Astrocyte (in vitro differentiated cells and primary cell): ENCODE data around the gene MAP2. TPM values are rescaled to one million over a fixed set of nuclear protein-coding genes. Genes with fewer than 3 reads are reported as not detected.

Experiments used
- DNase-seq: peaks from one replicate; pipeline ENCODE4 v3.0.0-alpha.2; 2010; ENCODE audit warnings: low read depth
- FAIRE-seq: peaks from 2 replicates; lab custom pipeline; 2011; peaks lifted over from hg19 to GRCh38; lab: Jason Lieb, UNC
- H2AFZ ChIP-seq: 2 replicates; pipeline ENCODE4 v1.6.0; 2012; ENCODE audit warnings: low read depth, low read length, inconsistent platforms
- H3K27ac ChIP-seq: 2 replicates; pipeline ENCODE4 v1.5.1; 2011; ENCODE audit warnings: low read depth, low read length, inconsistent platforms
- H3K27me3 ChIP-seq: 2 replicates; pipeline ENCODE4 v1.6.0; 2011; ENCODE audit warnings: low read length, inconsistent platforms; ENCODE audit not compliant: insufficient read depth
- H3K36me3 ChIP-seq: 2 replicates; pipeline ENCODE4 v1.5.1; 2011; ENCODE audit warnings: low read length, inconsistent platforms; ENCODE audit not compliant: insufficient read depth
- H3K4me1 ChIP-seq: 2 replicates; pipeline ENCODE4 v1.5.1; 2011; ENCODE audit warnings: low read length, inconsistent platforms; ENCODE audit not compliant: insufficient read depth
- H3K4me2 ChIP-seq: 2 replicates; pipeline ENCODE4 v1.6.0; 2012; ENCODE audit warnings: low read length, inconsistent platforms
- H3K4me3 ChIP-seq: 2 replicates; pipeline ENCODE4 v1.5.1; 2011; ENCODE audit warnings: low read depth, mild to moderate bottlenecking, low read length, inconsistent platforms; ENCODE audit not compliant: insufficient read depth
- H3K79me2 ChIP-seq: 2 replicates; pipeline ENCODE4 v1.6.0; 2012; ENCODE audit warnings: mild to moderate bottlenecking, low read length, inconsistent platforms; ENCODE audit not compliant: insufficient read depth
- H3K9ac ChIP-seq: 2 replicates; pipeline ENCODE4 v1.6.0; 2012; ENCODE audit warnings: mild to moderate bottlenecking, low read length, inconsistent platforms
- H3K9me3 ChIP-seq: 2 replicates; pipeline ENCODE4 v1.5.1; 2012; ENCODE audit warnings: low read depth, mild to moderate bottlenecking, low read length, inconsistent platforms; ENCODE audit not compliant: insufficient read depth
- H4K20me1 ChIP-seq: 2 replicates; pipeline ENCODE4 v1.6.0; 2012; ENCODE audit warnings: low read length, inconsistent platforms; ENCODE audit not compliant: insufficient read depth
- H3K27ac Mint-ChIP-seq: one replicate; pipeline ENCODE4 v1.8.0; 2021; ENCODE audit warnings: mild to moderate bottlenecking, mixed read lengths; ENCODE audit not compliant: unreplicated experiment
- H3K27me3 Mint-ChIP-seq: one replicate; pipeline ENCODE4 v1.8.0; 2021; ENCODE audit warnings: low read depth, mixed read lengths; ENCODE audit not compliant: unreplicated experiment
- H3K36me3 Mint-ChIP-seq: one replicate; pipeline ENCODE4 v1.8.0; 2021; ENCODE audit warnings: low read depth, mixed read lengths; ENCODE audit not compliant: unreplicated experiment
- H3K4me1 Mint-ChIP-seq: one replicate; pipeline ENCODE4 v1.8.0; 2021; ENCODE audit warnings: low read depth, mixed read lengths; ENCODE audit not compliant: unreplicated experiment
- H3K4me3 Mint-ChIP-seq: one replicate; pipeline ENCODE4 v1.8.0; 2021; ENCODE audit warnings: mild to moderate bottlenecking, moderate library complexity, mixed read lengths; ENCODE audit not compliant: unreplicated experiment
- H3K9me3 Mint-ChIP-seq: one replicate; pipeline ENCODE4 v1.8.0; 2021; ENCODE audit warnings: mild to moderate bottlenecking, mixed read lengths; ENCODE audit not compliant: unreplicated experiment
- EZH2 ChIP-seq: IDR thresholded peaks from 2 replicates; pipeline ENCODE4 v1.6.1; 2012; ENCODE audit warnings: mild to moderate bottlenecking, low read length, inconsistent platforms; ENCODE audit not compliant: insufficient read depth
- total RNA-seq: library from RNA; stranded (reverse); gene quantifications from 2 replicates; pipeline ENCODE4 v1.2.1, GENCODE V29; 2021
- TF ChIP-seq, protein P1 (sequence below): IDR thresholded peaks from 2 replicates; pipeline ENCODE4 v1.5.1; 2011; ENCODE audit warnings: low read depth, mild to moderate bottlenecking, inconsistent platforms, low read length, moderate library complexity; ENCODE audit not compliant: insufficient read depth

MAP2 gene
- total RNA-seq, 1 donor from 2014 or later: 15.9 TPM

DNA sequence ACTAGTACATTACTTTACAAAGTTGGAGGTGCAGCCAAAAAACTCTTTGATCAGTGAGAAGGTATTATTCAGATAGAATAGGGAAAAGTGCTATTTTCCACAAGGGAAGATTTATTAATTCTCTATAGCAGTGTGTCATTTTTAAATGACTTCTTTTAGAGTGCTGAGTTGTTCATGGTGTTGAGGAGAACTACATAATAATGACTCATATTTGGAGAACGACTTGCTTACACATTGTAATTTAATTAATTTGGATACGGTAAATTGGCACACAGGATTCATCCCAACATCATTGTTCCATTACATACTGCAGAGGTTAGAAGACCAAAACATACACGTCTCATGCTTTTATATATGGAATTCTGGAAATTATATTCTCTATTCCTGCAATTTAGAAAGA, 22.1 kb upstream of the MAP2 start:
- FAIRE-seq (no peak), DNase-seq (no peak)
- Histone ChIP-seq H4K20me1 (no peaks in the 10 kb centered on the region), H3K4me2 (no peak overlapping the region), H3K9ac (no peak overlapping the region), H3K79me2 (no peaks in the 10 kb centered on the region), H3K27ac (no peak overlapping the region), H2AFZ (no peak overlapping the region), H3K36me3 (no peaks in the 10 kb centered on the region), H3K27me3 (no peaks in the 10 kb centered on the region), H3K4me3 (no peak overlapping the region), H3K4me1 (no peaks in the 10 kb centered on the region), H3K9me3 (no peaks in the 10 kb centered on the region)
- TF ChIP-seq, protein P1, sequence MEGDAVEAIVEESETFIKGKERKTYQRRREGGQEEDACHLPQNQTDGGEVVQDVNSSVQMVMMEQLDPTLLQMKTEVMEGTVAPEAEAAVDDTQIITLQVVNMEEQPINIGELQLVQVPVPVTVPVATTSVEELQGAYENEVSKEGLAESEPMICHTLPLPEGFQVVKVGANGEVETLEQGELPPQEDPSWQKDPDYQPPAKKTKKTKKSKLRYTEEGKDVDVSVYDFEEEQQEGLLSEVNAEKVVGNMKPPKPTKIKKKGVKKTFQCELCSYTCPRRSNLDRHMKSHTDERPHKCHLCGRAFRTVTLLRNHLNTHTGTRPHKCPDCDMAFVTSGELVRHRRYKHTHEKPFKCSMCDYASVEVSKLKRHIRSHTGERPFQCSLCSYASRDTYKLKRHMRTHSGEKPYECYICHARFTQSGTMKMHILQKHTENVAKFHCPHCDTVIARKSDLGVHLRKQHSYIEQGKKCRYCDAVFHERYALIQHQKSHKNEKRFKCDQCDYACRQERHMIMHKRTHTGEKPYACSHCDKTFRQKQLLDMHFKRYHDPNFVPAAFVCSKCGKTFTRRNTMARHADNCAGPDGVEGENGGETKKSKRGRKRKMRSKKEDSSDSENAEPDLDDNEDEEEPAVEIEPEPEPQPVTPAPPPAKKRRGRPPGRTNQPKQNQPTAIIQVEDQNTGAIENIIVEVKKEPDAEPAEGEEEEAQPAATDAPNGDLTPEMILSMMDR: no peak
- TF ChIP-seq EZH2: no peak
- no peaks in the 10 kb centered on the region for H3K27me3 Mint-ChIP-seq
- H3K27ac Mint-ChIP-seq: no peak overlapping the region
- H3K4me1 Mint-ChIP-seq: no peaks in the 10 kb centered on the region
- no peaks in the 10 kb centered on the region for H3K36me3 Mint-ChIP-seq
- H3K9me3 Mint-ChIP-seq: no peaks in the 10 kb centered on the region
- no peak overlapping the region for H3K4me3 Mint-ChIP-seq

DNA sequence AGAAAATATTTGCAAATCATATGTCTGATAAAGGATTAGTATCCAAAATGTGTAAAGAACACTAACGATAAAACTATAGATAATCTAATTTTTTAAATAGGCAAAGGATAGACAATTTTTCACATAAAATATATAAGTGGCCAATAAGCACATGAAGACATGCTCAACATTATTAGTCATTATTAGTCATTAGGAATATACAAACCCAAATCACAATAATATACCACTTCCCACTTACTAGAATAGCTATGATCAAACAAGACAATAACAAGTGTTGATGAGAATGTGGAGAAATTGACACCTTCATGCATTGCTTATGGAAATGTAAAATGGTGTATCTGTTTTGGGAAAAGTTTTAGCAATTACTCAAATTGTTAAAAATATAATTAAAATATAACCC, 12.6 kb upstream of the MAP2 start:
- Mint-ChIP-seq H3K4me1 (no peaks in the 10 kb centered on the region), H3K36me3 (no peaks in the 10 kb centered on the region), H3K9me3 (peaks cover 2% of the 10 kb centered on the region), H3K27me3 (no peaks in the 10 kb centered on the region), H3K4me3 (no peak overlapping the region), H3K27ac (no peak overlapping the region)
- no peaks in the 10 kb centered on the region for H3K27me3 ChIP-seq
- no peaks in the 10 kb centered on the region for H3K79me2 ChIP-seq
- no peak overlapping the region for H2AFZ ChIP-seq
- peaks cover 2% of the 10 kb centered on the region for H3K9me3 ChIP-seq
- no peaks in the 10 kb centered on the region for H3K36me3 ChIP-seq
- DNase-seq: no peak
- TF ChIP-seq EZH2: no peak
- TF ChIP-seq, protein P1: no peak
- H3K4me3 ChIP-seq: no peak overlapping the region
- no peak for FAIRE-seq
- H3K4me1 ChIP-seq: no peaks in the 10 kb centered on the region
- no peak overlapping the region for H3K27ac ChIP-seq
- H3K9ac ChIP-seq: no peak overlapping the region
- H4K20me1 ChIP-seq: no peaks in the 10 kb centered on the region
- no peak overlapping the region for H3K4me2 ChIP-seq

DNA sequence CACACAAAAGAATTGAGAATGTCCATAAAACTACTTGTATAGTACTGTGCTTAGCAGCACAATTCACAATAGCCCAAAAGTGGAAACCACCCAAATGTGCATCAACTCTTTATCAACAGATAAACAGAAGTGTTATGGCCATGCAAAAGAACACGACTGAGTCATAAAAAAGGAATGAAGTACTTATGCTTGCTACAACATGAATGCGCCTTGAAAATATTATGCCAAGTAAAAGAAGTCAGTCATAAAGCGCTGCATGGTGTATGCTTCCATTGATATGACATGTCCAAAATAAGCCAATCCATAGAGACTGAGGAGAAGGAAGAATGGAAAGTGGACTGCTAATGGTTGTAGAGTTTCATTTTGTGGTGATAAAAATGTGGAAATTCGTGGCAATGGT, 12.1 kb upstream of the MAP2 start:
- no peak overlapping the region for H3K27ac ChIP-seq
- H3K27me3 ChIP-seq: no peaks in the 10 kb centered on the region
- no peaks in the 10 kb centered on the region for H3K36me3 ChIP-seq
- H3K4me3 ChIP-seq: no peak overlapping the region
- H3K9ac ChIP-seq: no peak overlapping the region
- Mint-ChIP-seq H3K4me3 (no peak overlapping the region), H3K27ac (no peak overlapping the region), H3K4me1 (no peaks in the 10 kb centered on the region), H3K27me3 (no peaks in the 10 kb centered on the region), H3K36me3 (no peaks in the 10 kb centered on the region), H3K9me3 (peaks cover 2% of the 10 kb centered on the region)
- DNase-seq: no peak
- no peak overlapping the region for H3K4me2 ChIP-seq
- TF ChIP-seq, protein P1: no peak
- TF ChIP-seq EZH2: no peak
- H4K20me1 ChIP-seq: no peaks in the 10 kb centered on the region
- no peak overlapping the region for H2AFZ ChIP-seq
- H3K9me3 ChIP-seq: peaks cover 2% of the 10 kb centered on the region
- no peaks in the 10 kb centered on the region for H3K79me2 ChIP-seq
- H3K4me1 ChIP-seq: no peaks in the 10 kb centered on the region
- FAIRE-seq: no peak
